T47D (cell line): ENCODE data around the gene FAM222A.

Experiments
- DNase-seq, 2 experiments: peaks; one replicate each; pipeline versions ENCODE4 v3.0.0 to v3.0.0-alpha.2; 2011 to 2012; ENCODE audit warnings: low read depth in 1 of 2, low spot score in 1 of 2
- JUND ChIP-seq: IDR thresholded peaks from 2 replicates; pipeline ENCODE4 v1.6.1; 2012; ENCODE audit warnings: low read depth
- in situ Hi-C: cut with HindIII; loops from 2 replicates; pipeline ENCODE4 v1.10.0; 2016; ENCODE audit warnings: low sequenced_read_pairs, low pct_unique_long_range_greater_than_20kb

Gene FAM222A

GRCh38 chr12:109726106-109726497 is 12.5 kb downstream of the FAM222A start:
- in situ Hi-C loops: no loop called here
- DNase-seq: no peak
- TF ChIP-seq JUND: no peak

GRCh38 chr12:109726511-109727038 is 12.9 kb downstream of the FAM222A start:
- in situ Hi-C loops: no loop called here
- DNase-seq: no peak
- no peak for TF ChIP-seq JUND

GRCh38 chr12:109727039-109727723 is 13.6 kb downstream of the FAM222A start:
- no peak for TF ChIP-seq JUND
- in situ Hi-C loops: no loop called here
- peak in 1 of 2 experiments; percentile 34 for DNase-seq

GRCh38 chr12:109727746-109728726 is 14.4 kb downstream of the FAM222A start:
- DNase-seq: peak in 1 of 2 experiments; percentile 44
- no peak for TF ChIP-seq JUND
- in situ Hi-C loops: no loop called here

GRCh38 chr12:109728921-109729320 is 15.3 kb downstream of the FAM222A start:
- no peak for DNase-seq
- no peak for TF ChIP-seq JUND
- in situ Hi-C loops: no loop called here

GRCh38 chr12:109729371-109729781 is 15.8 kb downstream of the FAM222A start:
- TF ChIP-seq JUND: no peak
- DNase-seq: no peak
- in situ Hi-C loops: no loop called here

- no peak for TF ChIP-seq JUND
- in situ Hi-C loops: no loop called here
- DNase-seq: no peak
These were observed 16.2 kb downstream of the FAM222A start for GRCh38 chr12:109729801-109730200.

- in situ Hi-C loops: no loop called here
- DNase-seq: no peak
- no peak for TF ChIP-seq JUND
These were observed 16.9 kb downstream of the FAM222A start for GRCh38 chr12:109730306-109731145.

- no peak for TF ChIP-seq JUND
- DNase-seq: no peak
- in situ Hi-C loops: no loop called here
These were observed 17.7 kb downstream of the FAM222A start for GRCh38 chr12:109731231-109731731.

GRCh38 chr12:109731806-109732205 is 18.2 kb downstream of the FAM222A start:
- no peak for TF ChIP-seq JUND
- no peak for DNase-seq
- in situ Hi-C loops: no loop called here

- TF ChIP-seq JUND: no peak
- in situ Hi-C loops: no loop called here
- no peak for DNase-seq
These were observed 19.0 kb downstream of the FAM222A start for GRCh38 chr12:109732321-109733305.
